Measurements from ENCODE around the gene ATXN7L1. TPM values are rescaled to one million over a fixed set of nuclear protein-coding genes. Genes with fewer than 3 reads are reported as not detected.

Gene ATXN7L1
- total and polyA plus RNA-seq, 2 of the 13 experiments (the other 11 are each of a cell fraction or from before 2014, with no cell fraction given): 4.1 to 7.8 TPM

DNA sequence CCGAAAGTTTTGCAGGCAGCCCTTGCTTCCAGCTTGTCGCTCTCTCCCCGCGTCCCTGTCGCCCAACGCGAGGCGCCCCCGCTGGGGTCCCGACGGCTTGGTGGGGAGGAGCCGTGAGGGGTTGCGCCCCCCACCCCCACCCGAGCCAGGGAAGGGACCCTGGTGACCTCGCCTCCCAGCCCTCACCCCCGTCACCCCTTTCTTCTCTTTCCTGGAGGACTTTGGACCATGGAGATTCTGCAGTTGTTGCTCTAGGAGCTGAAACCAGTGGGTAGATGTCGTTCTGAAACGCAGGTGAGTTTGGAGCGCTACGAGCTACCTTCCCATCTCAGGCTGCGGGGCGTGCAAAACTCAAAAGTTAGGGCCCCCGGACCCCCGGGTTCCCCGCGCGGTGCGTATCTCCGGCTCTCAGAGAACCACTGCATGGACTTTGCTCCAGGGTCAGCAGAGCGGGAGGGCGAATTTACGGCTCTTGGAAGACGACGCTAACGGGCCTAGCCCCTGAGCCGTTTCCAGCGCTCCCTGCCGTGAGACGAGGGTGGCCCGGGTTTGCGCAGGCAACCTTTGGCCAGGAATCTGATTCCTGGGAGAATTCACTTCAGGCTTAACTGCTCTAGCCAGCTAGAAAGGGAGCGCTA lies 684 bp upstream of the ATXN7L1 start (continued):
- TF ChIP-seq, protein P1, sequence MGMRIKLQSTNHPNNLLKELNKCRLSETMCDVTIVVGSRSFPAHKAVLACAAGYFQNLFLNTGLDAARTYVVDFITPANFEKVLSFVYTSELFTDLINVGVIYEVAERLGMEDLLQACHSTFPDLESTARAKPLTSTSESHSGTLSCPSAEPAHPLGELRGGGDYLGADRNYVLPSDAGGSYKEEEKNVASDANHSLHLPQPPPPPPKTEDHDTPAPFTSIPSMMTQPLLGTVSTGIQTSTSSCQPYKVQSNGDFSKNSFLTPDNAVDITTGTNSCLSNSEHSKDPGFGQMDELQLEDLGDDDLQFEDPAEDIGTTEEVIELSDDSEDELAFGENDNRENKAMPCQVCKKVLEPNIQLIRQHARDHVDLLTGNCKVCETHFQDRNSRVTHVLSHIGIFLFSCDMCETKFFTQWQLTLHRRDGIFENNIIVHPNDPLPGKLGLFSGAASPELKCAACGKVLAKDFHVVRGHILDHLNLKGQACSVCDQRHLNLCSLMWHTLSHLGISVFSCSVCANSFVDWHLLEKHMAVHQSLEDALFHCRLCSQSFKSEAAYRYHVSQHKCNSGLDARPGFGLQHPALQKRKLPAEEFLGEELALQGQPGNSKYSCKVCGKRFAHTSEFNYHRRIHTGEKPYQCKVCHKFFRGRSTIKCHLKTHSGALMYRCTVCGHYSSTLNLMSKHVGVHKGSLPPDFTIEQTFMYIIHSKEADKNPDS (CRISPR knock-in tag; IDR thresholded peaks at IDR 0.05): no peak
- TF ChIP-seq ZSCAN22 (CRISPR knock-in tag; IDR thresholded peaks at IDR 0.05) (no peak), THYN1 (CRISPR knock-in tag; IDR thresholded peaks at IDR 0.05; ENCODE audit: borderline replicate concordance, low read depth) (no peak), ZNF761 (CRISPR knock-in tag; conservative IDR thresholded peaks at IDR 0.05) (no peak), RELA (CRISPR knock-in tag; IDR thresholded peaks at IDR 0.05) (no peak), MXI1 (IDR thresholded peaks at IDR 0.05; ENCODE audit: borderline replicate concordance, low read depth, low read length) (no peak), PHF8 (CRISPR knock-in tag; IDR thresholded peaks at IDR 0.05) (peak; percentile 80), CAMTA2 (CRISPR knock-in tag; IDR thresholded peaks at IDR 0.05; ENCODE audit: borderline replicate concordance) (no peak), ZNF564 (CRISPR knock-in tag; IDR thresholded peaks at IDR 0.05) (no peak), NFE2 (CRISPR knock-in tag; IDR thresholded peaks at IDR 0.05) (no peak), ZNF772 (CRISPR knock-in tag; IDR thresholded peaks at IDR 0.05) (no peak)
- TF ChIP-seq, protein P2, sequence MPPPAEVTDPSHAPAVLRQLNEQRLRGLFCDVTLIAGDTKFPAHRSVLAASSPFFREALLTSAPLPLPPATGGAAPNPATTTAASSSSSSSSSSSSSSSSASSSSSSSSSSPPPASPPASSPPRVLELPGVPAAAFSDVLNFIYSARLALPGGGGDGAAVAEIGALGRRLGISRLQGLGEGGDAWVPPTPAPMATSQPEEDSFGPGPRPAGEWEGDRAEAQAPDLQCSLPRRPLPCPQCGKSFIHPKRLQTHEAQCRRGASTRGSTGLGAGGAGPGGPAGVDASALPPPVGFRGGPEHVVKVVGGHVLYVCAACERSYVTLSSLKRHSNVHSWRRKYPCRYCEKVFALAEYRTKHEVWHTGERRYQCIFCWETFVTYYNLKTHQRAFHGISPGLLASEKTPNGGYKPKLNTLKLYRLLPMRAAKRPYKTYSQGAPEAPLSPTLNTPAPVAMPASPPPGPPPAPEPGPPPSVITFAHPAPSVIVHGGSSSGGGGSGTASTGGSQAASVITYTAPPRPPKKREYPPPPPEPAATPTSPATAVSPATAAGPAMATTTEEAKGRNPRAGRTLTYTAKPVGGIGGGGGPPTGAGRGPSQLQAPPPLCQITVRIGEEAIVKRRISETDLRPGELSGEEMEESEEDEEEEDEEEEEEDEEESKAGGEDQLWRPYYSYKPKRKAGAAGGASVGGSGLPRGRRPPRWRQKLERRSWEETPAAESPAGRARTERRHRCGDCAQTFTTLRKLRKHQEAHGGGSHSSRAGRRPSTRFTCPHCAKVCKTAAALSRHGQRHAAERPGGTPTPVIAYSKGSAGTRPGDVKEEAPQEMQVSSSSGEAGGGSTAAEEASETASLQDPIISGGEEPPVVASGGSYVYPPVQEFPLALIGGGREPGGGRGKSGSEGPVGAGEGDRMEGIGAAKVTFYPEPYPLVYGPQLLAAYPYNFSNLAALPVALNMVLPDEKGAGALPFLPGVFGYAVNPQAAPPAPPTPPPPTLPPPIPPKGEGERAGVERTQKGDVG (CRISPR knock-in tag; IDR thresholded peaks at IDR 0.05; ENCODE audit: borderline replicate concordance): no peak
- TF ChIP-seq, protein P3, sequence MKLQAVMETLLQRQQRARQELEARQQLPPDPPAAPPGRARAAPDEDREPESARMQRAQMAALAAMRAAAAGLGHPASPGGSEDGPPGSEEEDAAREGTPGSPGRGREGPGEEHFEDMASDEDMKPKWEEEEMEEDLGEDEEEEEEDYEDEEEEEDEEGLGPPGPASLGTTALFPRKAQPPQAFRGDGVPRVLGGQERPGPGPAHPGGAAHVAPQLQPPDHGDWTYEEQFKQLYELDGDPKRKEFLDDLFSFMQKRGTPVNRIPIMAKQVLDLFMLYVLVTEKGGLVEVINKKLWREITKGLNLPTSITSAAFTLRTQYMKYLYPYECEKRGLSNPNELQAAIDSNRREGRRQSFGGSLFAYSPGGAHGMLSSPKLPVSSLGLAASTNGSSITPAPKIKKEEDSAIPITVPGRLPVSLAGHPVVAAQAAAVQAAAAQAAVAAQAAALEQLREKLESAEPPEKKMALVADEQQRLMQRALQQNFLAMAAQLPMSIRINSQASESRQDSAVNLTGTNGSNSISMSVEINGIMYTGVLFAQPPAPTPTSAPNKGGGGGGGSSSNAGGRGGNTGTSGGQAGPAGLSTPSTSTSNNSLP (IDR thresholded peaks at IDR 0.05; ENCODE audit: low read depth, low read length): no peak
- TF ChIP-seq, protein P4, sequence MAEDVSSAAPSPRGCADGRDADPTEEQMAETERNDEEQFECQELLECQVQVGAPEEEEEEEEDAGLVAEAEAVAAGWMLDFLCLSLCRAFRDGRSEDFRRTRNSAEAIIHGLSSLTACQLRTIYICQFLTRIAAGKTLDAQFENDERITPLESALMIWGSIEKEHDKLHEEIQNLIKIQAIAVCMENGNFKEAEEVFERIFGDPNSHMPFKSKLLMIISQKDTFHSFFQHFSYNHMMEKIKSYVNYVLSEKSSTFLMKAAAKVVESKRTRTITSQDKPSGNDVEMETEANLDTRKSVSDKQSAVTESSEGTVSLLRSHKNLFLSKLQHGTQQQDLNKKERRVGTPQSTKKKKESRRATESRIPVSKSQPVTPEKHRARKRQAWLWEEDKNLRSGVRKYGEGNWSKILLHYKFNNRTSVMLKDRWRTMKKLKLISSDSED (CRISPR knock-in tag; IDR thresholded peaks at IDR 0.05): no peak
- TF ChIP-seq, protein P5, sequence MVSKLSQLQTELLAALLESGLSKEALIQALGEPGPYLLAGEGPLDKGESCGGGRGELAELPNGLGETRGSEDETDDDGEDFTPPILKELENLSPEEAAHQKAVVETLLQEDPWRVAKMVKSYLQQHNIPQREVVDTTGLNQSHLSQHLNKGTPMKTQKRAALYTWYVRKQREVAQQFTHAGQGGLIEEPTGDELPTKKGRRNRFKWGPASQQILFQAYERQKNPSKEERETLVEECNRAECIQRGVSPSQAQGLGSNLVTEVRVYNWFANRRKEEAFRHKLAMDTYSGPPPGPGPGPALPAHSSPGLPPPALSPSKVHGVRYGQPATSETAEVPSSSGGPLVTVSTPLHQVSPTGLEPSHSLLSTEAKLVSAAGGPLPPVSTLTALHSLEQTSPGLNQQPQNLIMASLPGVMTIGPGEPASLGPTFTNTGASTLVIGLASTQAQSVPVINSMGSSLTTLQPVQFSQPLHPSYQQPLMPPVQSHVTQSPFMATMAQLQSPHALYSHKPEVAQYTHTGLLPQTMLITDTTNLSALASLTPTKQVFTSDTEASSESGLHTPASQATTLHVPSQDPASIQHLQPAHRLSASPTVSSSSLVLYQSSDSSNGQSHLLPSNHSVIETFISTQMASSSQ (IDR thresholded peaks at IDR 0.05; ENCODE audit: low read depth): no peak
- TF ChIP-seq, protein P5 (CRISPR knock-in tag; IDR thresholded peaks at IDR 0.05; ENCODE audit: borderline replicate concordance): 0 out of 2 replicates have a peak, but pooled peaks have one; percentile 37
